Neutrophil (primary cell): ENCODE data around the gene NOP9.

Experiments used
- H3K27ac ChIP-seq: fragments of 200-600 bp; sonication (generic); 2 replicates; pipeline ENCODE4 v1.5.1; 2016; ENCODE audit warnings: mild to moderate bottlenecking, moderate library complexity
- H3K27me3 ChIP-seq: fragments of 200-600 bp; sonication (generic); 2 replicates; pipeline ENCODE4 v1.6.0; 2016; ENCODE audit warnings: mild to moderate bottlenecking
- H3K36me3 ChIP-seq: fragments of 200-600 bp; sonication (generic); 2 replicates; pipeline ENCODE4 v1.5.1; 2017
- H3K4me1 ChIP-seq, 2 experiments: fragments of 200-600 bp in 1 of 2; sonication (generic) in 1 of 2; 1 replicate in 1 of 2; 2 replicates in 1 of 2; pipeline versions ENCODE4 v1.5.1 to v1.6.1; 2013 to 2016; ENCODE audit warnings: low read depth in 1 of 2, low read length in 1 of 2, mild to moderate bottlenecking in 1 of 2, moderate library complexity in 1 of 2; ENCODE audit not compliant: control insufficient read depth in 1 of 2, insufficient read depth in 1 of 2
- H3K4me3 ChIP-seq, 2 experiments: fragments of 200-600 bp in 1 of 2; sonication (generic) in 1 of 2; 1 replicate in 1 of 2; 2 replicates in 1 of 2; pipeline ENCODE4 v1.5.1; 2013 to 2016; ENCODE audit warnings: low read depth in 1 of 2, low read length in 1 of 2, mild to moderate bottlenecking in 1 of 2, moderate library complexity in 1 of 2
- H3K9me3 ChIP-seq: fragments of 200-600 bp; sonication (generic); 2 replicates; pipeline ENCODE4 v1.5.1; 2016
- TF ChIP-seq, protein P1 (sequence below): fragments of 200-600 bp; sonication (generic); IDR thresholded peaks from 2 replicates; pipeline ENCODE4 v1.5.1; 2016; ENCODE audit warnings: antibody characterized with exemption

Gene NOP9

DNA sequence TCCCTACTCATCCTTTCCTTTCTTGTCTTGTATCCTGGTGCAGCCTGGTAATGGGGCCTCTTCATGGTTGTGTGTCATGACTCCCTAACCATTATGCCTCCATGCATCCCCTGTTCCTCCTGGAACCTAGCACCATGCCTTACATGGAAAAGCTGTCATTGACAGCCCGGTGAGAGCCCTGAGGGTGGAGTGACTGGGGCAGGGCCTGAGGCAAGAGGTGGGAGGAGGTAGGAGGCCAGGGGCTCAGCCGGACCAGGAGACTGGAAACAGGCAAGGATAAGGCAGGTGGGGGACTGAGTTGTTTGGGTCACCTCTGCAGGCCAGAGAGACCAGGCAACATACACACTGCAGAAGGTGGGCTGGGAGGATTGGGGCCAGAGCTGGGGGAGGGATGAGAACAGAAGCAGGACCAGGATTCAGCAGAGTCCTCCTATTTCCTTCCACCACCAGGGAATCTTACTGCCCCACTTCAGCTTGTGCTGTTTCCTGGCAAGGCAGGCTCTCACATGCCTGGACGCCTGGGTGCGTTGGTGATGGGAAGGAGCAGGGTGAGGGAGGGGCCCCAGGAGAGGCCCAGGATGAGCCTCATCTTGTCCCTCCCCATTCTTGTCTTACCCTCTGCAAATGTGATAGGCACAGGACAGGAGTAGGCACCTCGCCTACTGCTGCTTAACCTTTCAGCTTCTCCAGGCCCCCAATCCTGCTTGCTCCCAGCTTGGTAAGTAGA is 10.1 kb downstream of the NOP9 start, which contains the start of gene LTB4R2:
LTB4R2 (plus strand) TSS at position 603 of the 727 bp plus-strand sequence. CDS start 525 bp downstream, outside the sequence.
- Histone ChIP-seq H3K27ac (peak within 1 kb of the TSS; percentile 97), H3K4me3 (peak within 1 kb of the TSS; percentile 74 to 86), H3K4me1 (peaks cover 71 to 75% of the 10 kb centered on the region in 2 experiments)

DNA sequence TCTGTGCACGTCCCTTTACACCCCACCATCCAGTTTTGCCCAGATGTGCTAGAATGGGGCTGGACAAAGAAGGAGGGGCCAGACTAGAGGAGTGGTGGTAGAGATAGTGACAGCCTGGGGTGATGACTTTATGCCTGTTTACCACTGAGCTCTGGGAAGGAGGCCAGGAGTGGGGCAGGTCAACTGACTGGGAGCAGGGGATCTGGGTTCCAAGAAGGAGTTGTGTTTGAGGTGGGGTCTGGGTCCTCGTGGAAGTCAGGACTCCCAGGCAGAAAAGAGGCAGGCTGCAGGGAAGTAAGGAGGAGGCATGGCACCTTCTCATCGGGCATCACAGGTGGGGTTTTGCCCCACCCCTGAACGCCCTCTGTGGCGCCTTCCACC is 10.6 kb downstream of the NOP9 start:
- Histone ChIP-seq H3K4me1 (peaks cover 76 to 81% of the 10 kb centered on the region in 2 experiments), H3K4me3 (peak overlapping the region; percentile 74 to 86)

More for the DNA sequence above, 10.1 kb downstream of the NOP9 start, which contains the start of gene LTB4R2:
- TF ChIP-seq, protein P1, sequence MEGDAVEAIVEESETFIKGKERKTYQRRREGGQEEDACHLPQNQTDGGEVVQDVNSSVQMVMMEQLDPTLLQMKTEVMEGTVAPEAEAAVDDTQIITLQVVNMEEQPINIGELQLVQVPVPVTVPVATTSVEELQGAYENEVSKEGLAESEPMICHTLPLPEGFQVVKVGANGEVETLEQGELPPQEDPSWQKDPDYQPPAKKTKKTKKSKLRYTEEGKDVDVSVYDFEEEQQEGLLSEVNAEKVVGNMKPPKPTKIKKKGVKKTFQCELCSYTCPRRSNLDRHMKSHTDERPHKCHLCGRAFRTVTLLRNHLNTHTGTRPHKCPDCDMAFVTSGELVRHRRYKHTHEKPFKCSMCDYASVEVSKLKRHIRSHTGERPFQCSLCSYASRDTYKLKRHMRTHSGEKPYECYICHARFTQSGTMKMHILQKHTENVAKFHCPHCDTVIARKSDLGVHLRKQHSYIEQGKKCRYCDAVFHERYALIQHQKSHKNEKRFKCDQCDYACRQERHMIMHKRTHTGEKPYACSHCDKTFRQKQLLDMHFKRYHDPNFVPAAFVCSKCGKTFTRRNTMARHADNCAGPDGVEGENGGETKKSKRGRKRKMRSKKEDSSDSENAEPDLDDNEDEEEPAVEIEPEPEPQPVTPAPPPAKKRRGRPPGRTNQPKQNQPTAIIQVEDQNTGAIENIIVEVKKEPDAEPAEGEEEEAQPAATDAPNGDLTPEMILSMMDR, result no peak
- Histone ChIP-seq H3K27me3 (no peaks in the 10 kb centered on the region), H3K9me3 (no peaks in the 10 kb centered on the region), H3K36me3 (peaks cover 33% of the 10 kb centered on the region)

DNA sequence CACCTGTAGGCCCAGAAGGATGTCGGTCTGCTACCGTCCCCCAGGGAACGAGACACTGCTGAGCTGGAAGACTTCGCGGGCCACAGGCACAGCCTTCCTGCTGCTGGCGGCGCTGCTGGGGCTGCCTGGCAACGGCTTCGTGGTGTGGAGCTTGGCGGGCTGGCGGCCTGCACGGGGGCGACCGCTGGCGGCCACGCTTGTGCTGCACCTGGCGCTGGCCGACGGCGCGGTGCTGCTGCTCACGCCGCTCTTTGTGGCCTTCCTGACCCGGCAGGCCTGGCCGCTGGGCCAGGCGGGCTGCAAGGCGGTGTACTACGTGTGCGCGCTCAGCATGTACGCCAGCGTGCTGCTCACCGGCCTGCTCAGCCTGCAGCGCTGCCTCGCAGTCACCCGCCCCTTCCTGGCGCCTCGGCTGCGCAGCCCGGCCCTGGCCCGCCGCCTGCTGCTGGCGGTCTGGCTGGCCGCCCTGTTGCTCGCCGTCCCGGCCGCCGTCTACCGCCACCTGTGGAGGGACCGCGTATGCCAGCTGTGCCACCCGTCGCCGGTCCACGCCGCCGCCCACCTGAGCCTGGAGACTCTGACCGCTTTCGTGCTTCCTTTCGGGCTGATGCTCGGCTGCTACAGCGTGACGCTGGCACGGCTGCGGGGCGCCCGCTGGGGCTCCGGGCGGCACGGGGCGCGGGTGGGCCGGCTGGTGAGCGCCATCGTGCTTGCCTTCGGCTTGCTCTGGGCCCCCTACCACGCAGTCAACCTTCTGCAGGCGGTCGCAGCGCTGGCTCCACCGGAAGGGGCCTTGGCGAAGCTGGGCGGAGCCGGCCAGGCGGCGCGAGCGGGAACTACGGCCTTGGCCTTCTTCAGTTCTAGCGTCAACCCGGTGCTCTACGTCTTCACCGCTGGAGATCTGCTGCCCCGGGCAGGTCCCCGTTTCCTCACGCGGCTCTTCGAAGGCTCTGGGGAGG is 11.3 kb downstream of the NOP9 start, which contains the start of gene LTB4R:
LTB4R (plus strand) TSS at position 857 of the 959 bp plus-strand sequence. CDS start 4,150 bp downstream, outside the sequence.
- Histone ChIP-seq H3K27ac (peak within 1 kb of the TSS; percentile 97), H3K4me3 (peak within 1 kb of the TSS; percentile 74 to 86)

More for the DNA sequence above, 10.6 kb downstream of the NOP9 start:
- H3K27ac ChIP-seq, result peak overlapping the region; percentile 97
- H3K9me3 ChIP-seq, result no peaks in the 10 kb centered on the region
- H3K36me3 ChIP-seq, result peaks cover 28% of the 10 kb centered on the region
- TF ChIP-seq, protein P1, result no peak
- no peaks in the 10 kb centered on the region for H3K27me3 ChIP-seq

DNA sequence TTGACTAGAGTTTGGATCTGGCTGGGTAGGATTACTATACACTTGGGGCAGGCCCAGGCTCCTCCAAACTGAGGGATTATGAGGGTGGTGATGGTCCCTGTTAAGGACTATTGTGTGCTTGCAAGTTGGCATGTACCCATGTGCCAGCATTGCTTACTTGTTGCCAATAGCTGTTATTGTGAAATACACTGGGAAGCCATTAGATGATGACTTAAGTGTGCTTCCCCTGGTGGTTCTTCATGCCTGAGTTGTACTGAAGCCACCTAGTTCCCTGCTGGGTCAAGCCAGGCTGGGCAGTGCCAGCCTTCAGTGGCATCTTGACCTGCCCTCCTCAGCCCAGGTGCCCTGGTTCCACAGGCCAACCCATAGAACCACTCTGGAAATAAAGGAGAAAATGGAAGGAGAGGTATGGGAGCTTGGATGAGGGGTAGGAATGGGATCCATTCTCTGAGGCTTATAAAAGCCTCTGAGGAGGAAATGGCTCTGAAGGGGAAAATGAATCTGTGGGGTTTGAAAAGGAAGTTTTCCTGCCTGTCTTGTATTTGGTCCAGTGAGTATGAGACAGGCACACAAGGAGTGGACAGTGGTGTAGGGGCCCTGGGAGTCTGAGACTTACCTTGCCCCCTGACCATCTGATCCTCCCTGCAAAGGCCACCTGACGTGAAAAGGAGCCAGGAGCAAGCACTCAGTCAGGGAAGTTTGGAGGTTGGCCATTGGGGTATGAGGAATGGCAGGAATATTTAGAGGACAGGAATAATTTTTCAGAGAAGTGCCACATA is 12.4 kb downstream of the NOP9 start:
- Histone ChIP-seq H3K27ac (peak overlapping the region; percentile 97), H3K4me1 (peaks cover 94 to 99% of the 10 kb centered on the region in 2 experiments), H3K36me3 (peaks cover 23% of the 10 kb centered on the region), H3K9me3 (no peaks in the 10 kb centered on the region), H3K4me3 (peak overlapping the region; percentile 74 to 86), H3K27me3 (no peaks in the 10 kb centered on the region)
- TF ChIP-seq, protein P1, result peak; percentile 45

More for the DNA sequence above, 11.3 kb downstream of the NOP9 start, which contains the start of gene LTB4R:
- H3K4me1 ChIP-seq, result peaks cover 83 to 88% of the 10 kb centered on the region in 2 experiments
- H3K9me3 ChIP-seq, result no peaks in the 10 kb centered on the region
- H3K27me3 ChIP-seq, result no peaks in the 10 kb centered on the region
- TF ChIP-seq, protein P1, result peak; percentile 80
- H3K36me3 ChIP-seq, result peaks cover 23% of the 10 kb centered on the region
